H9 (cell line): ENCODE measurements around the gene PLXNB3. TPM values are rescaled to one million over a fixed set of nuclear protein-coding genes. Genes with fewer than 3 reads are reported as not detected.

ENCODE experiments used
- DNase-seq: peaks from one replicate; pipeline ENCODE4 v3.0.0-alpha.2; 2017
- H2AFZ ChIP-seq: one replicate; pipeline ENCODE4 v1.6.1; 2013; ENCODE audit warnings: mild to moderate bottlenecking, low read length, control low read depth, moderate library complexity
- H2AK5ac ChIP-seq: 2 replicates; pipeline ENCODE4 v1.6.1; 2013; ENCODE audit warnings: low read length, control low read depth, mixed read lengths; ENCODE audit not compliant: insufficient read length
- H2BK120ac ChIP-seq: one replicate; pipeline ENCODE4 v1.6.1; 2013; ENCODE audit warnings: low read depth, mild to moderate bottlenecking, low read length, control low read depth, inconsistent platforms; ENCODE audit not compliant: poor library complexity, severe bottlenecking
- H2BK12ac ChIP-seq: 2 replicates; pipeline ENCODE4 v1.6.1; 2013; ENCODE audit warnings: low read length, control low read depth, mixed read lengths, low read depth; ENCODE audit not compliant: insufficient read length
- H2BK15ac ChIP-seq: 2 replicates; pipeline ENCODE4 v1.6.1; 2013; ENCODE audit warnings: low read depth, low read length, control low read depth
- H2BK20ac ChIP-seq: one replicate; pipeline ENCODE4 v1.6.1; 2013; ENCODE audit warnings: low read depth, mild to moderate bottlenecking, low read length, control low read depth, inconsistent platforms; ENCODE audit not compliant: poor library complexity, severe bottlenecking
- H2BK5ac ChIP-seq: 2 replicates; pipeline ENCODE4 v1.6.1; 2013; ENCODE audit warnings: low read length, control low read depth, mixed read lengths; ENCODE audit not compliant: insufficient read length
- H3K14ac ChIP-seq: 2 replicates; pipeline ENCODE4 v1.6.1; 2013; ENCODE audit warnings: low read length, control low read depth; ENCODE audit not compliant: insufficient read depth
- H3K18ac ChIP-seq: 2 replicates; pipeline ENCODE4 v1.6.1; 2013; ENCODE audit warnings: low read depth, mild to moderate bottlenecking, mixed read lengths, low read length, control low read depth; ENCODE audit not compliant: insufficient read length
- H3K23ac ChIP-seq: 2 replicates; pipeline ENCODE4 v1.6.1; 2013; ENCODE audit warnings: low read length, control low read depth, mixed read lengths, low read depth; ENCODE audit not compliant: insufficient read length
- H3K23me2 ChIP-seq: 2 replicates; pipeline ENCODE4 v1.6.1; 2013; ENCODE audit warnings: low read depth, mild to moderate bottlenecking, mixed read lengths, low read length, control low read depth; ENCODE audit not compliant: insufficient read length, poor library complexity, severe bottlenecking
- H3K27ac ChIP-seq: 2 replicates; pipeline ENCODE4 v1.5.1; 2013; ENCODE audit warnings: low read length, control low read depth, mixed read lengths, low read depth; ENCODE audit not compliant: insufficient read length
- H3K27me3 ChIP-seq: 2 replicates; pipeline ENCODE4 v1.6.1; 2013; ENCODE audit warnings: low read length, control low read depth, inconsistent platforms; ENCODE audit not compliant: insufficient read depth
- H3K4ac ChIP-seq: 2 replicates; pipeline ENCODE4 v1.6.1; 2013; ENCODE audit warnings: low read depth, mild to moderate bottlenecking, control low read depth, inconsistent platforms, low read length, moderate library complexity
- H3K4me1 ChIP-seq: 2 replicates; pipeline ENCODE4 v1.6.1; 2013; ENCODE audit warnings: low read length, control low read depth, inconsistent platforms; ENCODE audit not compliant: insufficient read depth
- H3K4me2 ChIP-seq: 2 replicates; pipeline ENCODE4 v1.6.1; 2013; ENCODE audit warnings: low read length, control low read depth, mixed read lengths; ENCODE audit not compliant: insufficient read length, insufficient read depth
- H3K56ac ChIP-seq: 2 replicates; pipeline ENCODE4 v1.6.1; 2013; ENCODE audit warnings: low read depth, mild to moderate bottlenecking, mixed read lengths, low read length, control low read depth; ENCODE audit not compliant: insufficient read length
- H3K79me1 ChIP-seq: 2 replicates; pipeline ENCODE4 v1.6.1; 2013; ENCODE audit warnings: low read depth, mild to moderate bottlenecking, moderate library complexity, low read length, control low read depth, inconsistent platforms; ENCODE audit not compliant: insufficient read depth, poor library complexity, severe bottlenecking
- H3K79me2 ChIP-seq: 2 replicates; pipeline ENCODE4 v1.6.1; 2013; ENCODE audit warnings: low read length, control low read depth, inconsistent platforms; ENCODE audit not compliant: insufficient read depth
- H3K9ac ChIP-seq: 2 replicates; pipeline ENCODE4 v1.6.1; 2013; ENCODE audit warnings: low read length, control low read depth, mixed read lengths; ENCODE audit not compliant: insufficient read length; ENCODE audit errors: extremely low read depth
- H3K9me3 ChIP-seq: one replicate; pipeline ENCODE4 v1.6.1; 2013; ENCODE audit warnings: low read depth, low read length, inconsistent platforms; ENCODE audit not compliant: control insufficient read depth
- H3T11ph ChIP-seq: one replicate; pipeline ENCODE4 v1.6.1; 2013; ENCODE audit warnings: mild to moderate bottlenecking, low read length, control low read depth, inconsistent platforms
- H4K20me1 ChIP-seq: one replicate; pipeline ENCODE4 v1.6.1; 2013; ENCODE audit not compliant: control insufficient read depth, insufficient read length, insufficient read depth
- H4K5ac ChIP-seq: 2 replicates; pipeline ENCODE4 v1.6.1; 2013; ENCODE audit warnings: low read depth, mild to moderate bottlenecking, mixed read lengths, low read length, control low read depth; ENCODE audit not compliant: insufficient read length
- H4K8ac ChIP-seq: replicated peaks from 2 replicates; pipeline ENCODE4 v1.6.1; 2013; ENCODE audit warnings: low read length, control low read depth, mixed read lengths, low read depth; ENCODE audit not compliant: insufficient read length
- H4K91ac ChIP-seq: 2 replicates; pipeline ENCODE4 v1.6.1; 2013; ENCODE audit warnings: low read depth, mild to moderate bottlenecking, moderate library complexity, mixed read lengths, low read length, control low read depth; ENCODE audit not compliant: insufficient read length
- H3K27ac Mint-ChIP-seq, 3 experiments: 2 replicates in 2 of 3; 3 replicates in 1 of 3; pipeline ENCODE4 v1.8.0; 2020 to 2021; ENCODE audit warnings: mixed read lengths in 3 of 3, mild to moderate bottlenecking in 1 of 3, moderate library complexity in 1 of 3
- H3K27me3 Mint-ChIP-seq: 2 replicates; pipeline ENCODE4 v1.8.0; 2021; ENCODE audit warnings: low read depth, mild to moderate bottlenecking, moderate library complexity, mixed read lengths
- H3K36me3 Mint-ChIP-seq, 3 experiments: 2 replicates in 2 of 3; 3 replicates in 1 of 3; pipeline ENCODE4 v1.8.0; 2020 to 2021; ENCODE audit warnings: low read depth in 3 of 3, mixed read lengths in 3 of 3; ENCODE audit not compliant: insufficient read depth in 1 of 3
- H3K4me1 Mint-ChIP-seq, 2 experiments: 2 replicates each; pipeline ENCODE4 v1.8.0; 2020; ENCODE audit warnings: mixed read lengths in 2 of 2
- H3K4me3 Mint-ChIP-seq, 2 experiments: 2 replicates in 1 of 2; 3 replicates in 1 of 2; pipeline ENCODE4 v1.8.0; 2020 to 2021; ENCODE audit warnings: mild to moderate bottlenecking in 2 of 2, mixed read lengths in 2 of 2, moderate library complexity in 1 of 2
- H3K9me3 Mint-ChIP-seq, 2 experiments: 2 replicates in 1 of 2; 3 replicates in 1 of 2; pipeline ENCODE4 v1.8.0; 2020; ENCODE audit warnings: mild to moderate bottlenecking in 2 of 2, mixed read lengths in 2 of 2, moderate library complexity in 1 of 2
- CTCF ChIP-seq: fragments of 200-600 bp; sonication (generic); conservative IDR thresholded peaks from 3 replicates; pipeline ENCODE4 v1.8.0; 2021; ENCODE audit warnings: antibody characterized with exemption, mild to moderate bottlenecking
- WGBS: extraction: QIAGEN DNeasy Blood & Tissue Kit; methylation state at CpG from one replicate; pipeline ENCODE4 v1.1.7; 2013; ENCODE audit warnings: missing lambda C conversion rate, low lambda C conversion rate, mixed read lengths; ENCODE audit not compliant: insufficient read length; ENCODE audit errors: extremely low coverage; 5-methylcytosine and 5-hydroxymethylcytosine counted together
- total RNA-seq: library from RNA; stranded (reverse); gene quantifications from 2 replicates; pipeline ENCODE4 v1.2.1, GENCODE V29; 2021

PLXNB3 gene
- total RNA-seq, 1 experiment from 2014 or later = 1.9 TPM

GRCh38 chrX:153764786-153765137 is 713 bp downstream of the PLXNB3 start:
- no peak overlapping the region for H2BK12ac ChIP-seq
- H3K23me2 ChIP-seq = no peaks in the 10 kb centered on the region
- Mint-ChIP-seq H3K4me1 (peaks cover 4 to 6% of the 10 kb centered on the region in 2 experiments; a peak in 3 of 4 replicates), H3K27me3 (peaks cover 10% of the 10 kb centered on the region), H3K27ac (no peak overlapping the region), H3K9me3 (peaks cover 46 to 65% of the 10 kb centered on the region in 2 experiments), H3K36me3 (peaks cover 0 to 3% (median 2%) of the 10 kb centered on the region in 3 experiments; a peak in 4 of 7 replicates), H3K4me3 (no peak overlapping the region)
- H3K79me2 ChIP-seq = no peaks in the 10 kb centered on the region
- no CpG with 5 or more reads among the region's 7 CpGs for WGBS
- no peak for TF ChIP-seq CTCF
- H3K4me2 ChIP-seq = no peak overlapping the region
- no peak overlapping the region for H2BK15ac ChIP-seq
- no peak overlapping the region for H3K56ac ChIP-seq
- peaks cover 7% of the 10 kb centered on the region for H3K9me3 ChIP-seq
- H3K14ac ChIP-seq = no peak overlapping the region
- H3T11ph ChIP-seq = no peak overlapping the region
- H3K79me1 ChIP-seq = no peaks in the 10 kb centered on the region
- no peak overlapping the region for H2BK20ac ChIP-seq
- no peak overlapping the region for H4K91ac ChIP-seq
- no peaks in the 10 kb centered on the region for H3K27me3 ChIP-seq
- no peak overlapping the region for H2AFZ ChIP-seq
- no peaks in the 10 kb centered on the region for H3K4me1 ChIP-seq
- H3K23ac ChIP-seq = no peak overlapping the region
- H2BK120ac ChIP-seq = no peak overlapping the region
- no peaks in the 10 kb centered on the region for H4K20me1 ChIP-seq
- H3K27ac ChIP-seq = no peak overlapping the region
- no peak overlapping the region for H3K18ac ChIP-seq
- no peak overlapping the region for H2AK5ac ChIP-seq
- no peak overlapping the region for H3K4ac ChIP-seq
- H4K5ac ChIP-seq = no peak overlapping the region
- no peak overlapping the region for H4K8ac ChIP-seq
- no peak for DNase-seq
- no peak overlapping the region for H3K9ac ChIP-seq
- no peak overlapping the region for H2BK5ac ChIP-seq
